LoVo (cell line): ENCODE measurements around the gene C2orf92.

Experiments used
- DNase-seq: peaks from one replicate; pipeline ENCODE4 v3.0.0-alpha.2; 2016; ENCODE audit warnings: low spot score

Gene C2orf92

GRCh38 chr2:97730245-97730644 is 60.7 kb downstream of the C2orf92 start:
- DNase-seq: peak; percentile 31

DNA sequence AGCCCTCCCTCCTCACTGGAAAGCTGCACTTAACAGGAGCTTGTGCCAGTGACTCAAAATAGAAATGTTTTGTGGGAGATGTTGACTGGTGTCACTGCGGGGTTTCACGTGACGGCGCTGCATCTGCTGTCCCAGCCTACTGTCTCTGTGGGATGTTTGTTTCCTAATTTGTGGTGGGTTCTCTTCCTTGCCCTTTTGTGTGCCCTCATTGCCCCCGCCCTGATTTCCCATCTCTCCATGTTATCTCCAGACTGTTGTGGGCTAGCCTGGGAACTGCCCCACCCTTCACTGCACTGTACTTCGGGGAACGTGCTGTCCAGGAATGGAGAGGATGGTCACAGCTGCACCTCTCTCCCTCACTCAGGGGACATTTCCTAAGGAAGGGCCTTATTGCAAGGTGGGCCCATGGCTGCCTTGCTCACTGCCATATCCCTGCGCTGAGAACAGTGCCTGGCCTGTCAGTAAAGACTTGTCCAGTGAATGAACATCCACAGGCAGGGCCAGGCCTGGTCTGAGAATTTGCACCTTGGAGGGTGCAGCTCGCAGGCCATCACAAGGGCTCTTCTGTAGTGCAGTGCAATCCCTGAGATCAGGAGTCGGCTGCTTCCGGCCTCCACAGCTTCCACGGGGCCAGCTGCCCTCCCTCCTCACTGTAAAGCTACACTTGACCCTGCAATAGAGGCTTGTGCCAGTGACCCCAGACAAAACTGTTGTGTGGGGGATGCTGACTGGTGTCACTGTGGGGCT is 61.9 kb downstream of the C2orf92 start:
- no peak for DNase-seq

DNA sequence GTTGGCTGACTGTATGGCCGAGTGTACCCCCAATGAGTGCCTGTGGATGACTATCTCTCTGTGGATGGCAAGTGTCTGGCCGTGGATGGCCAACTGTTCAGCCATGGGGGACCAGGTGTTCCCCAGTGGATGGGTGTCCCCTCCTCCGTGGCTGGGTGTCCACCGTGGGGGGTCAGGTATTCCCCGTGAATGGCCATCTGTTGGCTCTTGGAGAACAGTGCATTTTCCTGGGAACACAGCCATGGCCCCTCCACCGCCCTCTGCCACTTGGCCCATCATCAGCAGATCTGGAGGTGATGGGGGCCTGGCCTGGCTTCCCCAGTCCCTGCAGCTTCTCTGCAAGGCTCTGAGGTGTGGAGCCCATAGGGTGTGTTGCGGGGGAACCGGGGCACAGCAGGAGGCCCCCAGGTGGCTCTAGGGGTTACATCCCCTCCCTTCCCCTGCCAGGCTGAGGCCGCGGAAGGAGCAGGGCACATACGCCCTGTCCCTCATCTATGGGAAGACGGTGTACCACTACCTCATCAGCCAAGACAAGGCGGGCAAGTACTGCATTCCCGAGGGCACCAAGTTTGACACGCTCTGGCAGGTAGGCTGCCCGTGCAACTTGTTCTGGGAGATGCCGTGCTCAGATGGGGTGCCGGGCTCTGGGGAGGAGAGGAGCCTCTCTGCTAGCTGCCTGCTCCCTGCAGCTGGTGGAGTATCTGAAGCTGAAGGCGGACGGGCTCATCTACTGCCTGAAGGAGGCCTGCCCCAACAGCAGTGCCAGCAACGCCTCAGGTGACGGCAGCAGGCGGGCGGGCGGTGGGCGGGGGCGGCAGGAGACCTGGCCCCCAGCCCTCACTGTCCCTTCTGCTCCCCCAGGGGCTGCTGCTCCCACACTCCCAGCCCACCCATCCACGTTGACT is 63.2 kb downstream of the C2orf92 start:
- no peak for DNase-seq

DNA sequence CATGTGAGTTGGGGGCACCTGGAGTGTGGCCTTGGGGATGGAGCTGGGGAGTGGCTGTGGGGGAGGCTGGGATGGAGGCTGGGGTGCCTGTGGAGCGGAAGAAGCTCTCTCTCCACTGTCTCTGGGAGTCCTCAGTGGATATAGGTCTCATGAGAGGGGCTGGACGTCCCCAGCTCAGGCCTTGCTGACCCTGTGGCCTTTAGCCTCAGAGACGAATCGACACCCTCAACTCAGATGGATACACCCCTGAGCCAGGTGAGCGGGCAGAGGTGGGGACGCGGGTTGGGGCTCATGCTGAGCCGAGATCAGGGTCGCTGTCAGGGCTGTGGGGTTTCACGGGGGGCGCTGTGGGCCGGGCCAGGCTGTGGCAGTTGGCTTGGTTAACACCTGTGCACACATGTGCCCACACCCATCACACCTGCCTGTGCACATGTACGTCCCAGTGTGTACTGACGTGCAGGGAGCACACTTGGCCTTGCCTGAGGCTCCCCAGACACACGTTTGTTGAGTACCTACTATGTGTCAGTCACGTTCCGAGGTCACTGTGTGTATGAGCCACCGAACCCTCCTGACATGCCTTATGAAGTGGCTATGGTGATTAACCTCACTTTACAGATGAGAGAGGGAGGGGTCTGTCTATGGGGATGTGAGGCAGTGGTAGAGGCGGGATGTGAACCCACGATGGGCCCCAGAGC is 64.0 kb downstream of the C2orf92 start:
- no peak for DNase-seq

DNA sequence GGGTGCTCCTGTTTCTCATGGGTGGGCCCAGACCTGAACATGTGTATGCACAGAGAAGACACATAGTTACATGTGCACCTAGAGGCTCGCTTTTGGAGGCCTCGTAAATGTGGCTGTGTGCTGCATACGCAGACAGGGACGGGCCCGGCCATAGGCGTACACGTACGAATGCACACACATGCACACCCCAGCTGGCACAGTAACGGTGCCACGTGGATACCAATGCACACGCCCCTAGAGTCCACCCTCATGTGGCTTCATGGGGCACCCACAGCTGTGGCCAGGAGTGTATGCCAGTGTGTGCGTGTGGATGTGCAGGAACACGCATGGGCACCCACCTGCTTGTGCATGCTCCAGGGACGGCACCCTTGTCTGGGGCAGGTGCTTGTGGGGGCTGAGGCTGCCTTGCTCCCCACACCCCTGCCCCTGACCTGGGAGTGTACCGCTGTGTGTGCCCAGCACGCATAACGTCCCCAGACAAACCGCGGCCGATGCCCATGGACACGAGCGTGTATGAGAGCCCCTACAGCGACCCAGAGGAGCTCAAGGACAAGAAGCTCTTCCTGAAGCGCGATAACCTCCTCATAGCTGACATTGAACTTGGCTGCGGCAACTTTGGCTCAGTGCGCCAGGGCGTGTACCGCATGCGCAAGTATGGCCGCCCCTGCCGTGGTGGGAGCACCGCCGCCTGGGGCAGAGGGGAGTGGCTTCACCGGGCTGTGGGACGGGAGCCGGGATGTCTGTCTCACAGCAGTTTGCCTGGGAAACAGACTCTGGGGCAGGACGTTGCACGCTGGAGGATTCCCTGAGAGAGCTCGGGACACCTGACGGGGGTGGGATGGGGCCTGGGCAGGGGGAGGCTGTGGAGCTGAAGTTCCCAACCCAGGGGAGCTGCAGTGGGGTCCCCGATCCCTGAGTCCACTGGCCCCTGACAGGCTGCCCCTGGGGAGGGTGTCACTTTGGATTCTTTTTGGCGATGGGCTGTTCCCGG is 64.8 kb downstream of the C2orf92 start:
- no peak for DNase-seq

GRCh38 chr2:97735161-97735561 is 65.6 kb downstream of the C2orf92 start:
- no peak for DNase-seq

- DNase-seq: no peak
Observed at GRCh38 chr2:97736185-97736584, 66.7 kb downstream of the C2orf92 start.

GRCh38 chr2:97736608-97737330 is 67.3 kb downstream of the C2orf92 start:
- no peak for DNase-seq

- no peak for DNase-seq
Observed at GRCh38 chr2:97737421-97738178, 68.1 kb downstream of the C2orf92 start.

GRCh38 chr2:97738179-97739019 is 68.9 kb downstream of the C2orf92 start:
- no peak for DNase-seq

- no peak for DNase-seq
Observed at GRCh38 chr2:97739020-97739892, 69.7 kb downstream of the C2orf92 start.

GRCh38 chr2:97739893-97740245 is 70.4 kb downstream of the C2orf92 start:
- no peak for DNase-seq

DNA sequence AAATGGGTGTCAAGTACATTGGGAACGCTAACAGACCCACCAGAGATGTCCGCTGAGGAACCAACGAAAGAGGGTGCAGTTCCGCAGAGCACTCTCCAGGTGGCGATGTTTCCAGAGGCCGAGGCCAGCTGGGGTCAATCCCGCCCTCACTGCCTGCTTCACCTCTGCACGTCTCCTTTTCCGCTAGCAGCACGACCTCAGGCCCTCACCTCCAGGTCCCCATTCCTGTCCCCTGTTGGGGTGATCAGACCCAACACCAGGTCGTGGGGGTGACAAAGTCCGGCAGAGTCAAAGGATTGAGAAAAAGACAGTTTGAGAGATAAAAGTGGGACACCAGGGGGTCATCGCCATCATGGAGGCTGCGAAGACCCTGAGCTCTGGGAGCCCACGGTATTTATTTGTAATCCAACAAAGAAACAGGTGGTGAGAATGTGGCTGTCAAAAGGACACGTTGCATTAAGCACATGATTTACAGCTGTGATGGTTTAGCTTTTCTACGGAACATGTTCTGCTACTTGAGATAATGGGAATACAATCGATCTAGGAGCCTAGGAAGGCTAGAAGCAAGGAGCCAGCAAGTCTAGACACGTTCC is 71.2 kb downstream of the C2orf92 start:
- peak; percentile 71 for DNase-seq

DNA sequence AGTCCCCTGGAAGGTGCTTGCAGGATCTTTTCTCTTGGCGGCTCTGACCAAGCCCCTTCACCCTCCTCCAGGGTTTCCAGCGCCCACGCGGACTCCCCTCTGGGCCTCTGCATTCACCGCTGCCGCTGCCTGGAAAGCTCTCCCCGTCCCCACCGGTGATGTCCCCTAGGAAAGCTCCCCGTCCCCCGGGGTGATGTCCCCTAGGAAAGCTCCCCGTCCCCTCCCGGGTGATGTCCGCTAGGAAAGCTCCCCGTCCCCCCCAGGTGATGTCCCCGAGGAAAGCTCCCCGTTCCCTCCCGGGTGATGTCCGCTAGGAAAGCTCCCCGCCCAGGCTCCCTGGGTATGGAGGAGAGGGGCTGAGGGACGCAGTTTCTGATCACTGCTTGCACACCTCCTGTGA is 71.7 kb downstream of the C2orf92 start:
- DNase-seq: no peak

DNA sequence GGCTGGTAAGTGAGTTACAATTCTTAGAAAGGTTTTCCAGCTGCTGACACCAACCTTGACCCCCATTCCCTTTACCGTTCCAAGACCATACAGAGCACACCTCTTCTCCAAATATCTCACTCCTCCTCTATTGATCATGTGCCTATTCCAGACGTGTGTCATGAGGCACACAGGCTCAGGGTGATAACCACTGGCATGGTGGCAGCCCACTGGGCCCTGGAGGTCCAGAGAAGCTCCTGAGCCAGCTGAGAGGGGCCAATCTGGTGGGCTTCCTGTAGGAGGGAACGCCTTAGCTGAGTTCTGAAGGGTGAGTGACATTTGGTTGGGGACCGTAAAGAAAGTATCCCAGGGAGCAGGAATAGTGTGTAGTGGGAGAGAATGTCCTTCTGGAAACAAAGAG is 72.2 kb downstream of the C2orf92 start:
- no peak for DNase-seq

GRCh38 chr2:97742381-97742847 is 72.9 kb downstream of the C2orf92 start:
- no peak for DNase-seq

DNA sequence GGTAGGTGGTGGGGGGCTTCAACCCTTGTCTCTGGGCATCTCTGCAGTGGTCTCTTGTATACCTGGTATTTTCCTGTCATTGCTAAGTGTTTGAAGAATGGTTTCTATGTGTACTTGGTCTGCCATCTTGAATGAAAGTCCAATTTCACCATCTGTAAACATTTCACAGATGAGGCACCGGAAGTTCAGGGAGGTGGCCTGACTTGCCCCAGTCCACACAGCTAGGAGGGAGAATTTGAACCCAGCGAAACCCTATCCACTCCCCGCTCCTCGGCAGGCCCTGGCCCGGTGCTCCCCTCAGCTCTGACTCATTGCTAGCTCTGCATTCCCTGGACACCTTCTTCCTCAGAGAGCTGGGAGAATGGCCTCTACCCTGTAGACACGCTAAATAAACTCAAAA is 74.4 kb downstream of the C2orf92 start:
- DNase-seq: no peak
